K562 (cell line): ENCODE results near the gene IGFALS. TPM values are rescaled to one million over a fixed set of nuclear protein-coding genes. Genes with fewer than 3 reads are reported as not detected.

ENCODE experiments used
- ARNT ChIP-seq, 2 experiments: fragments of 450-650 bp; IDR thresholded peaks; 2 replicates each; pipeline ENCODE4 v1.6.1; 2016; ENCODE audit warnings: mild to moderate bottlenecking in 1 of 2
- ATF7 ChIP-seq: fragments of 450-650 bp; IDR thresholded peaks from 2 replicates; pipeline ENCODE4 v1.7.1; 2014; ENCODE audit warnings: mild to moderate bottlenecking, moderate library complexity
- CBX5 ChIP-seq: IDR thresholded peaks from 2 replicates; pipeline ENCODE4 v1.6.1; 2014; ENCODE audit warnings: low read depth, borderline replicate concordance
- HDAC3 ChIP-seq: fragments of 450-650 bp; IDR thresholded peaks from 2 replicates; pipeline ENCODE4 v1.6.1; 2018; ENCODE audit warnings: borderline replicate concordance, mild to moderate bottlenecking, moderate library complexity; ENCODE audit not compliant: partially characterized antibody
- MYC ChIP-seq, 2 experiments: fragments of 250-450 bp in 1 of 2; sonication (Bioruptor Pico) in 1 of 2; IDR thresholded peaks; 2 replicates each; pipeline versions ENCODE4 v1.5.1 to v1.6.1; 2012 to 2021; ENCODE audit warnings: low read depth in 2 of 2, borderline replicate concordance in 1 of 2, improper control_type of control experiment in 1 of 2, low read length in 1 of 2, mild to moderate bottlenecking in 1 of 2, moderate library complexity in 1 of 2
- PTTG1 ChIP-seq: fragments of 450-650 bp; IDR thresholded peaks from 2 replicates; pipeline ENCODE4 v1.6.1; 2016; ENCODE audit warnings: low read depth, mild to moderate bottlenecking, missing genetic modification characterization, missing compliant biosample characterization
- WHSC1 ChIP-seq: IDR thresholded peaks from one replicate; pipeline ENCODE4 v1.6.1; 2012; ENCODE audit warnings: low read length, control low read depth, inconsistent platforms
- polyA plus RNA-seq, 8 experiments: library from polyadenylated mRNA; depleted of rRNA in 4 of 8; stranded (reverse) in 5 of 8; unstranded in 3 of 8; fragments of >200 nt; fragmentation: Nextera tagmentation in 2 of 8; fragmentation: Illumina TruSeq in 1 of 8; extraction: Ambion mirVana in 2 of 8; extraction: Trizol in 1 of 8; gene quantifications; 2 replicates each; pipeline versions ENCODE4 v1.2.1 to v1.2.3, GENCODE V29; 2011 to 2014; ENCODE audit warnings: inconsistent platforms in 1 of 8, missing spikeins in 1 of 8
- total RNA-seq, 7 experiments: library from RNA; depleted of rRNA in 6 of 7; stranded (reverse); fragments of >200 nt in 6 of 7; fragmentation: Illumina TruSeq in 2 of 7; extraction: Trizol in 2 of 7; gene quantifications; 2 replicates each; pipeline versions ENCODE4 v1.2.1 to v1.2.3, GENCODE V29; 2011 to 2021; ENCODE audit warnings: low replicate concordance in 1 of 7
- TF ChIP-seq, protein P1 (sequence below): fragments of 450-650 bp; IDR thresholded peaks from 2 replicates; pipeline ENCODE4 v1.6.1; 2017; ENCODE audit warnings: antibody characterized with exemption
- TF ChIP-seq, protein P2 (sequence below): fragments of 450-650 bp; IDR thresholded peaks from 2 replicates; pipeline ENCODE4 v1.6.1; 2016; ENCODE audit warnings: mild to moderate bottlenecking, moderate library complexity
- TF ChIP-seq, protein P3 (sequence below): sonication (generic); formaldehyde crosslinking; IDR thresholded peaks from 2 replicates; pipeline ENCODE4 v1.8.1; 2023; ENCODE audit warnings: mild to moderate bottlenecking, missing genetic modification reagents

IGFALS gene
- total and polyA plus RNA-seq, 9 of the 15 experiments (the other 6 are each of a cell fraction or from before 2014, with no cell fraction given), result not detected

DNA sequence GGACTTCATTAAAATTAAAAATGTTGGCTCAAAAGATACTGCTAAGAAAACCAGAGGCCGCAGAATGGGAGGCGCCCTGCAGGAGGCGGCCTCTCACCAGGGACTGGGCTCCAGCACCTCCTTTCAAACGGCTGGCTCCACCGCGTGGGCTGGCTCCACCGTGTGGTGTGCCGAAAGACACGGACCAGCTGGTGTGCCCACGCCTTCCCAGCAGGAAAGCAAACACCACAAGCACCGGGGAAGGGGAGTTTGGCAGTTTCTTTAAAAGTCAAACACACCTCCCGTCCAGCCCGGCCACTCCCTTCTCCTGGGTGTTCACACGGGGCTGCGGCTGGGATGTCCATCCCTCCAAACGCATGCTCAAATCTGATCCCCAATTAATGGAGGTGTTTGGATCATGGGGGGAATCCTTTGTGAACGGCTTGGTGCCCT, 19.2 kb upstream of the IGFALS start (continued):
- TF ChIP-seq, protein P1, sequence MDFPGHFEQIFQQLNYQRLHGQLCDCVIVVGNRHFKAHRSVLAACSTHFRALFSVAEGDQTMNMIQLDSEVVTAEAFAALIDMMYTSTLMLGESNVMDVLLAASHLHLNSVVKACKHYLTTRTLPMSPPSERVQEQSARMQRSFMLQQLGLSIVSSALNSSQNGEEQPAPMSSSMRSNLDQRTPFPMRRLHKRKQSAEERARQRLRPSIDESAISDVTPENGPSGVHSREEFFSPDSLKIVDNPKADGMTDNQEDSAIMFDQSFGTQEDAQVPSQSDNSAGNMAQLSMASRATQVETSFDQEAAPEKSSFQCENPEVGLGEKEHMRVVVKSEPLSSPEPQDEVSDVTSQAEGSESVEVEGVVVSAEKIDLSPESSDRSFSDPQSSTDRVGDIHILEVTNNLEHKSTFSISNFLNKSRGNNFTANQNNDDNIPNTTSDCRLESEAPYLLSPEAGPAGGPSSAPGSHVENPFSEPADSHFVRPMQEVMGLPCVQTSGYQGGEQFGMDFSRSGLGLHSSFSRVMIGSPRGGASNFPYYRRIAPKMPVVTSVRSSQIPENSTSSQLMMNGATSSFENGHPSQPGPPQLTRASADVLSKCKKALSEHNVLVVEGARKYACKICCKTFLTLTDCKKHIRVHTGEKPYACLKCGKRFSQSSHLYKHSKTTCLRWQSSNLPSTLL, result no peak
- TF ChIP-seq, protein P2, sequence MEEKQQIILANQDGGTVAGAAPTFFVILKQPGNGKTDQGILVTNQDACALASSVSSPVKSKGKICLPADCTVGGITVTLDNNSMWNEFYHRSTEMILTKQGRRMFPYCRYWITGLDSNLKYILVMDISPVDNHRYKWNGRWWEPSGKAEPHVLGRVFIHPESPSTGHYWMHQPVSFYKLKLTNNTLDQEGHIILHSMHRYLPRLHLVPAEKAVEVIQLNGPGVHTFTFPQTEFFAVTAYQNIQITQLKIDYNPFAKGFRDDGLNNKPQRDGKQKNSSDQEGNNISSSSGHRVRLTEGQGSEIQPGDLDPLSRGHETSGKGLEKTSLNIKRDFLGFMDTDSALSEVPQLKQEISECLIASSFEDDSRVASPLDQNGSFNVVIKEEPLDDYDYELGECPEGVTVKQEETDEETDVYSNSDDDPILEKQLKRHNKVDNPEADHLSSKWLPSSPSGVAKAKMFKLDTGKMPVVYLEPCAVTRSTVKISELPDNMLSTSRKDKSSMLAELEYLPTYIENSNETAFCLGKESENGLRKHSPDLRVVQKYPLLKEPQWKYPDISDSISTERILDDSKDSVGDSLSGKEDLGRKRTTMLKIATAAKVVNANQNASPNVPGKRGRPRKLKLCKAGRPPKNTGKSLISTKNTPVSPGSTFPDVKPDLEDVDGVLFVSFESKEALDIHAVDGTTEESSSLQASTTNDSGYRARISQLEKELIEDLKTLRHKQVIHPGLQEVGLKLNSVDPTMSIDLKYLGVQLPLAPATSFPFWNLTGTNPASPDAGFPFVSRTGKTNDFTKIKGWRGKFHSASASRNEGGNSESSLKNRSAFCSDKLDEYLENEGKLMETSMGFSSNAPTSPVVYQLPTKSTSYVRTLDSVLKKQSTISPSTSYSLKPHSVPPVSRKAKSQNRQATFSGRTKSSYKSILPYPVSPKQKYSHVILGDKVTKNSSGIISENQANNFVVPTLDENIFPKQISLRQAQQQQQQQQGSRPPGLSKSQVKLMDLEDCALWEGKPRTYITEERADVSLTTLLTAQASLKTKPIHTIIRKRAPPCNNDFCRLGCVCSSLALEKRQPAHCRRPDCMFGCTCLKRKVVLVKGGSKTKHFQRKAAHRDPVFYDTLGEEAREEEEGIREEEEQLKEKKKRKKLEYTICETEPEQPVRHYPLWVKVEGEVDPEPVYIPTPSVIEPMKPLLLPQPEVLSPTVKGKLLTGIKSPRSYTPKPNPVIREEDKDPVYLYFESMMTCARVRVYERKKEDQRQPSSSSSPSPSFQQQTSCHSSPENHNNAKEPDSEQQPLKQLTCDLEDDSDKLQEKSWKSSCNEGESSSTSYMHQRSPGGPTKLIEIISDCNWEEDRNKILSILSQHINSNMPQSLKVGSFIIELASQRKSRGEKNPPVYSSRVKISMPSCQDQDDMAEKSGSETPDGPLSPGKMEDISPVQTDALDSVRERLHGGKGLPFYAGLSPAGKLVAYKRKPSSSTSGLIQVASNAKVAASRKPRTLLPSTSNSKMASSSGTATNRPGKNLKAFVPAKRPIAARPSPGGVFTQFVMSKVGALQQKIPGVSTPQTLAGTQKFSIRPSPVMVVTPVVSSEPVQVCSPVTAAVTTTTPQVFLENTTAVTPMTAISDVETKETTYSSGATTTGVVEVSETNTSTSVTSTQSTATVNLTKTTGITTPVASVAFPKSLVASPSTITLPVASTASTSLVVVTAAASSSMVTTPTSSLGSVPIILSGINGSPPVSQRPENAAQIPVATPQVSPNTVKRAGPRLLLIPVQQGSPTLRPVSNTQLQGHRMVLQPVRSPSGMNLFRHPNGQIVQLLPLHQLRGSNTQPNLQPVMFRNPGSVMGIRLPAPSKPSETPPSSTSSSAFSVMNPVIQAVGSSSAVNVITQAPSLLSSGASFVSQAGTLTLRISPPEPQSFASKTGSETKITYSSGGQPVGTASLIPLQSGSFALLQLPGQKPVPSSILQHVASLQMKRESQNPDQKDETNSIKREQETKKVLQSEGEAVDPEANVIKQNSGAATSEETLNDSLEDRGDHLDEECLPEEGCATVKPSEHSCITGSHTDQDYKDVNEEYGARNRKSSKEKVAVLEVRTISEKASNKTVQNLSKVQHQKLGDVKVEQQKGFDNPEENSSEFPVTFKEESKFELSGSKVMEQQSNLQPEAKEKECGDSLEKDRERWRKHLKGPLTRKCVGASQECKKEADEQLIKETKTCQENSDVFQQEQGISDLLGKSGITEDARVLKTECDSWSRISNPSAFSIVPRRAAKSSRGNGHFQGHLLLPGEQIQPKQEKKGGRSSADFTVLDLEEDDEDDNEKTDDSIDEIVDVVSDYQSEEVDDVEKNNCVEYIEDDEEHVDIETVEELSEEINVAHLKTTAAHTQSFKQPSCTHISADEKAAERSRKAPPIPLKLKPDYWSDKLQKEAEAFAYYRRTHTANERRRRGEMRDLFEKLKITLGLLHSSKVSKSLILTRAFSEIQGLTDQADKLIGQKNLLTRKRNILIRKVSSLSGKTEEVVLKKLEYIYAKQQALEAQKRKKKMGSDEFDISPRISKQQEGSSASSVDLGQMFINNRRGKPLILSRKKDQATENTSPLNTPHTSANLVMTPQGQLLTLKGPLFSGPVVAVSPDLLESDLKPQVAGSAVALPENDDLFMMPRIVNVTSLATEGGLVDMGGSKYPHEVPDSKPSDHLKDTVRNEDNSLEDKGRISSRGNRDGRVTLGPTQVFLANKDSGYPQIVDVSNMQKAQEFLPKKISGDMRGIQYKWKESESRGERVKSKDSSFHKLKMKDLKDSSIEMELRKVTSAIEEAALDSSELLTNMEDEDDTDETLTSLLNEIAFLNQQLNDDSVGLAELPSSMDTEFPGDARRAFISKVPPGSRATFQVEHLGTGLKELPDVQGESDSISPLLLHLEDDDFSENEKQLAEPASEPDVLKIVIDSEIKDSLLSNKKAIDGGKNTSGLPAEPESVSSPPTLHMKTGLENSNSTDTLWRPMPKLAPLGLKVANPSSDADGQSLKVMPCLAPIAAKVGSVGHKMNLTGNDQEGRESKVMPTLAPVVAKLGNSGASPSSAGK, result peak; percentile 75
- TF ChIP-seq HDAC3 (no peak), WHSC1 (no peak), ATF7 (peak; percentile 20; the same call in 1 of the 2 replicates), PTTG1 (tag) (no peak), MYC (IDR thresholded peaks at IDR 0.05; ENCODE audit: low read depth, low read length) (peak; percentile 75), MYC (CRISPR knock-in tag; IDR thresholded peaks at IDR 0.05; ENCODE audit: borderline replicate concordance, low read depth) (no peak), CBX5 (no peak), ARNT (IDR thresholded peaks at IDR 0.05) (no peak)
- TF ChIP-seq, protein P3, sequence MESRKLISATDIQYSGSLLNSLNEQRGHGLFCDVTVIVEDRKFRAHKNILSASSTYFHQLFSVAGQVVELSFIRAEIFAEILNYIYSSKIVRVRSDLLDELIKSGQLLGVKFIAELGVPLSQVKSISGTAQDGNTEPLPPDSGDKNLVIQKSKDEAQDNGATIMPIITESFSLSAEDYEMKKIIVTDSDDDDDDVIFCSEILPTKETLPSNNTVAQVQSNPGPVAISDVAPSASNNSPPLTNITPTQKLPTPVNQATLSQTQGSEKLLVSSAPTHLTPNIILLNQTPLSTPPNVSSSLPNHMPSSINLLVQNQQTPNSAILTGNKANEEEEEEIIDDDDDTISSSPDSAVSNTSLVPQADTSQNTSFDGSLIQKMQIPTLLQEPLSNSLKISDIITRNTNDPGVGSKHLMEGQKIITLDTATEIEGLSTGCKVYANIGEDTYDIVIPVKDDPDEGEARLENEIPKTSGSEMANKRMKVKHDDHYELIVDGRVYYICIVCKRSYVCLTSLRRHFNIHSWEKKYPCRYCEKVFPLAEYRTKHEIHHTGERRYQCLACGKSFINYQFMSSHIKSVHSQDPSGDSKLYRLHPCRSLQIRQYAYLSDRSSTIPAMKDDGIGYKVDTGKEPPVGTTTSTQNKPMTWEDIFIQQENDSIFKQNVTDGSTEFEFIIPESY (CRISPR knock-in tag), result peak; percentile 92
